ENCODE measurements around the gene TRIM22.

GRCh38 chr11:5737091-5737490 is 47.5 kb downstream of the TRIM22 start:
- TF ChIP-seq POLR2AphosphoS5 (IDR thresholded peaks at IDR 0.05) (no peak), POLR2A (IDR thresholded peaks at IDR 0.05) (no peak)
